SJCRH30 (cell line): ENCODE measurements around the gene TBXAS1. TPM values are rescaled to one million over a fixed set of nuclear protein-coding genes. Genes with fewer than 3 reads are reported as not detected.

Experiments used
- DNase-seq, 2 experiments: peaks; one replicate each; pipeline ENCODE4 v3.0.0-alpha.2; 2015 to 2020
- H3K27ac ChIP-seq: fragments of 250-450 bp; sonication (Bioruptor Pico); 2 replicates; pipeline ENCODE4 v1.5.1; 2020; ENCODE audit warnings: mild to moderate bottlenecking, moderate library complexity
- H3K27me3 ChIP-seq: fragments of 250-450 bp; sonication (Bioruptor Pico); 2 replicates; pipeline ENCODE4 v1.5.1; 2020; ENCODE audit warnings: mild to moderate bottlenecking, moderate library complexity
- H3K36me3 ChIP-seq: fragments of 250-450 bp; sonication (Bioruptor Pico); 2 replicates; pipeline ENCODE4 v1.5.1; 2020; ENCODE audit warnings: mild to moderate bottlenecking, moderate library complexity
- H3K4me1 ChIP-seq: fragments of 250-450 bp; sonication (Bioruptor Pico); 2 replicates; pipeline ENCODE4 v1.5.1; 2020; ENCODE audit warnings: mild to moderate bottlenecking, moderate library complexity
- H3K4me3 ChIP-seq: fragments of 250-450 bp; sonication (Bioruptor Pico); 2 replicates; pipeline ENCODE4 v1.5.1; 2020; ENCODE audit warnings: mild to moderate bottlenecking, moderate library complexity
- H3K9me3 ChIP-seq: fragments of 250-450 bp; sonication (Bioruptor Pico); replicated peaks from 2 replicates; pipeline ENCODE4 v1.5.1; 2020; ENCODE audit warnings: mild to moderate bottlenecking, moderate library complexity
- total RNA-seq: library from RNA; depleted of rRNA; stranded (reverse); fragments of >200 nt; shearing (Covaris generic); gene quantifications from 2 replicates; pipeline ENCODE4 v1.2.3, GENCODE V29; 2014

Gene TBXAS1
- total RNA-seq, 1 experiment from 2014 or later: 2.9 TPM

DNA sequence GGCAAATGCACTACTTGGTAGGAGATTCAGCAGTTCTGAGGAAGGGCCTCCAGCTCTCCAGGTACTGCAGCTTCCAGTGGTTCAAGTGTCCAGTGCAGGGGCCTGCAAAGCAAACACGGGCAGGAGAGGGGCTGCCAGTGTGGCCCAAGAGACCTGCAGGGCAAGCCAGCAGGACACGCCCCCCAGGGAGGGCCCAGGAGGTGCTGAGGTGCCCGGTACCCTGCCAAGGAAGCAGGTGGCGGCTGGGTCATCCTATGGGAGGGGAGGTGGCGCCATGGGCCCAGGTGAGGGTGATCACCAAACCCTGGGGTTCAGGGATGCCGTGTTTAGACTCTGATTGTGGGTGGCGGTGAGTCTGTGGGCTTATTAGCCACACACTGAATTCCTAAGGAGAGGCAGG lies 188.0 kb downstream of the TBXAS1 start:
- H3K36me3 ChIP-seq: no peaks in the 10 kb centered on the region
- no peak for DNase-seq
- H3K27me3 ChIP-seq: peaks cover 3% of the 10 kb centered on the region; the same call in 1 of the 2 replicates

DNA sequence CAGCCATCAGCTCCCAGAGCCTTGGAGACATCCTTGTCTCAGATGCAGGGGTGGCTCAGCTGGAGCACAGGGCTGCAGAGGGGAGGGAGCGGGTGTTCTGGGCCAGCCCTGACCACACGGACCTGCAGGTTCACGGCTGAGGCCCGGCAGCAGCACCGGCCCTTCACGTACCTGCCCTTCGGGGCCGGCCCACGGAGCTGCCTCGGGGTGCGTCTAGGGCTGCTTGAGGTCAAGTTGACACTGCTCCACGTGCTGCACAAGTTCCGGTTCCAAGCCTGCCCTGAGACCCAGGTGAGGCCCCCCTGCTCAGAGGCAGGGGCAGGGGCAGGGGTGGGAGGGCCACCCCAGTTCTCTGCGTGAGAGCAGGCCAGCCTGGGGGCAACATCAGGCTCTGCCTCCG lies 188.5 kb downstream of the TBXAS1 start:
- Histone ChIP-seq H3K4me3 (no peak overlapping the region), H3K4me1 (no peaks in the 10 kb centered on the region), H3K9me3 (no peaks in the 10 kb centered on the region), H3K27me3 (peaks cover 3% of the 10 kb centered on the region; the same call in 1 of the 2 replicates), H3K27ac (no peak overlapping the region), H3K36me3 (no peaks in the 10 kb centered on the region)
- DNase-seq: no peak

More for the DNA sequence above, 188.0 kb downstream of the TBXAS1 start:
- Histone ChIP-seq H3K4me3 (no peak overlapping the region), H3K4me1 (no peaks in the 10 kb centered on the region), H3K9me3 (no peaks in the 10 kb centered on the region), H3K27ac (no peak overlapping the region)

DNA sequence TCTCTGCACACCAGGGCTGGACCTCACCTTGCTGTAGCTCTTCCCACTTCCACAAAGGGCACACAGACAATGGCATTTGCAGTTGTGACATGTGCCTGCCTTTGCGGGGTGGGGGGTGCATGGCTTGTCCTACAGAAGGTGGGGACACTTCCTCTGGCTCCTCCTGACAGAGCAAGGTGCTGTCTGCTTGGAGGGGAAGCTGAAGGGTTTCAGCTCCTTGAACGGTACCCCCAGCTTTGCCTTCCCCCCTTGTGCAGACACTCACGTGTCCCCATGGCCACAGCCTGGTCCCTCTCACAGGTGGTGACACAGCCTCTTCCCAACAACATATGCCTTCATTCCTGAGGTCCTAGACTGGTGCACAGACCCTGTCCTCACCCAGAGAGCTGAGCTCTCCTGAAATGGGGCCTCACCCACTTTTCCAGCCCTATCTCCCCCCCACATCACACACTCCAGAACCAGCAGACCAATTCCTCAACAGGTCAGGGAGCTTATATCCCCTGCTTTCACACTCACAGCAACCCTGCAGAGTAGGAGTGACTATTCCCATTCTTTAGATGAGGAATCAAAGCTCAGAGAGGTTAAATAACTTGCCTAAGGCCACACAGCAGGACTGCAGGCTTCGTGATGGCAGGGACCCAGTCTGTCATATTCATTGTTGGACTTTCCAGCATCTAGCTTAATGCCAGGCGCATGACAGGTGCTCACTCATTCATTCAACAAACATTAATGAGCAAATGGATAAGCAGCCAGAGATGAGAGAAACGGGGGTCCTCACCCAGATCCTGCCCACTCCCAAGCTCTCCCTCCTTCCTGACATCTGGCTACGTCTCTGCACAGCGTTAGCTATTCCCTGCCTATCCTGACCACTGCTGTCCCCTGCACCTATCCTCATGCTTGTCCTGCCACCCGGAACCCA lies 189.3 kb downstream of the TBXAS1 start:
- H3K4me3 ChIP-seq: no peak overlapping the region
- H3K9me3 ChIP-seq: no peaks in the 10 kb centered on the region
- peaks cover 3% of the 10 kb centered on the region; the same call in 1 of the 2 replicates for H3K27me3 ChIP-seq
- no peaks in the 10 kb centered on the region for H3K36me3 ChIP-seq
- no peak for DNase-seq
- H3K27ac ChIP-seq: no peak overlapping the region
- no peaks in the 10 kb centered on the region for H3K4me1 ChIP-seq

DNA sequence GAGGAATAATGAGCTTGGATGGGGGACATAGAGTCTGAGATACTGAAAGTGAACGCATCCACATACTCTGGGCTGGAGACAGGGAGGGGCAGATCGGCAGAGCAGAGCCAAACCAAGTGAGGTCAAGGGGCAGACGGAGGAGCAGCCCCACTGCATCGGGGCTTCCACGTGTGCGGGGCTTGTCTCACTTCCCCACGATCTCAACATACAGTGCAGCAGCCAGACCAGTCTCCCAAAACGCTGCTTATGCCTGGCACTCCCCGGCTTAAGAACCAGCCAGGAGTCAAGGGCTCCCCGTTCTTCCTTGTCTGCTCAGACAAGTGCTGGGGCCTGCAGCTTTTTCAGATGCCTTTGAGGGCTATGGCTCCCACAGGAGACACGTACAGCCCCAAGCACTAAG lies 190.1 kb downstream of the TBXAS1 start:
- H3K27me3 ChIP-seq: peaks cover 3% of the 10 kb centered on the region; the same call in 1 of the 2 replicates
- no peaks in the 10 kb centered on the region for H3K4me1 ChIP-seq
- DNase-seq: no peak
- H3K4me3 ChIP-seq: no peak overlapping the region
- H3K9me3 ChIP-seq: no peaks in the 10 kb centered on the region
- H3K27ac ChIP-seq: no peak overlapping the region
- no peaks in the 10 kb centered on the region for H3K36me3 ChIP-seq

DNA sequence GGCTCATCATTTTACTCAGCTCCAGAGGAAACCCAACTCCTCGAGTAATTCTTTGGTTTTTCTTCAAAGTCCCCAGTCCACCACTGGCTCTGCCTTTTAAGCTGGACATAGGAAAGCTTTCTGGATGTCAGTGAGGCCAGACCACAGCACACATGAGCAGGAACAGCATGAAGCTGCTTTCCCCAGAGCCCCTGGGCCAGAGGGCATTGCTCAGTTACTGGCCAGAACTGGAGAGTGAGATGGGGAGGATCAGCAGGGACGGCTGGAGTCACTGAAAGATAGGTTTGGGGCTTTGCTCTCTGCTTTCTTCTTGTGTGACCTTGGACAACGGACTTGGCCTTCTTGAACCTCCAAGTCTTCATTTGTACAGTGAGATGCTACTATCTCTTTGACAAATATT lies 190.5 kb downstream of the TBXAS1 start:
- Histone ChIP-seq H3K36me3 (no peaks in the 10 kb centered on the region), H3K27ac (no peak overlapping the region), H3K9me3 (no peaks in the 10 kb centered on the region), H3K4me1 (no peaks in the 10 kb centered on the region), H3K4me3 (no peak overlapping the region), H3K27me3 (peaks cover 3% of the 10 kb centered on the region; the same call in 1 of the 2 replicates)
- DNase-seq: no peak

DNA sequence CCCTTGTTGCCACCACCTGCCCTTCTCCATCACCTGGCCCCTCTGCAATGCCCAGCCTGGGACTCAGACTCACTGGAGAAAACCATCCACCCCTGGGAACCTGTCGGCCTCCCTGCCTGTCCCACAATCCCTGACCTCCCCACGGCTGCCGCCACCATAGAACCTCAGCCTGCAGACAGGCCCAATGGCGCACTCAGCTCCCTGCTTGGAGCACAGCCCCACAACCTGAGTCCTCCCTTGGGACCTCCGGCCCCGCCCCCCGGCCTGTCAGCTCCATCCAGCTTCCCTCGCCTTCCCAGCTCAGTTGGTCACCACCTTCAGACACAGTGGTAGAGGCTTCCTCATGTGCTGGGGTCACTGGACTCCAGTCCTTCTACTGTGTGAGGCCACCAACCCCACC lies 192.5 kb downstream of the TBXAS1 start:
- Histone ChIP-seq H3K9me3 (no peaks in the 10 kb centered on the region), H3K27me3 (no peaks in the 10 kb centered on the region; the same call in 1 of the 2 replicates), H3K36me3 (no peaks in the 10 kb centered on the region), H3K27ac (no peak overlapping the region), H3K4me3 (no peak overlapping the region), H3K4me1 (no peaks in the 10 kb centered on the region)
- no peak for DNase-seq

DNA sequence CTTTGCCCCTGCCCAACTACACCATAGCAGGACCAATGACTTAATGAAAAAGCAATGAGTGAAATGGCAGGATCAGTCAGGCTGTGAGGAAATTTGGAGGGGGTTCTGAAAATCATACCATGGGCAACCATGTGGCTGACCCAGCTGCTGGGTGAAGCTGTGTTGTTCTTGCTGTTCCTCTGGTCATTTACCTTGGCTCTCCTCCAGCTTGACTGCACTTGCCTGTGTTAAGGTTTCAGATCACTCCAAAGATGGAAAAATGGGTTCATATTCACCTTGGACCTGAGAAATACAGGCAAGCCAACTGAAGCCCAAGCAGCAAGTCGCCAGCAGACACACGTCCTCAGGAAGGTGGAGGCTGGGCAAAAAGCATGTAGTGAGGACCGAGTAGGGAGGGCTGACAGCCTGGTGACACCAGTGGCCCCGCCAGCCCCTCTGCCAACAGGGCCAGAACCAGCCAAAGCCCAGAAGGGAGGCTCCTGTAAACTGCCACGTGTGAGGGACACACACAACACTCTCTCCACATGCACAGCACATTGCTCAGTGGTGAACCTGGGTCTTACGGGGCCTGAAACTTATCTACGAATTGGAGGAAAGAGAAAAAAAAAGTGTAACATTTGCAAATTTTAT lies 193.6 kb downstream of the TBXAS1 start:
- Histone ChIP-seq H3K4me1 (no peaks in the 10 kb centered on the region), H3K27me3 (no peaks in the 10 kb centered on the region), H3K27ac (no peak overlapping the region), H3K9me3 (no peaks in the 10 kb centered on the region), H3K36me3 (no peaks in the 10 kb centered on the region), H3K4me3 (no peak overlapping the region)
- DNase-seq: no peak

DNA sequence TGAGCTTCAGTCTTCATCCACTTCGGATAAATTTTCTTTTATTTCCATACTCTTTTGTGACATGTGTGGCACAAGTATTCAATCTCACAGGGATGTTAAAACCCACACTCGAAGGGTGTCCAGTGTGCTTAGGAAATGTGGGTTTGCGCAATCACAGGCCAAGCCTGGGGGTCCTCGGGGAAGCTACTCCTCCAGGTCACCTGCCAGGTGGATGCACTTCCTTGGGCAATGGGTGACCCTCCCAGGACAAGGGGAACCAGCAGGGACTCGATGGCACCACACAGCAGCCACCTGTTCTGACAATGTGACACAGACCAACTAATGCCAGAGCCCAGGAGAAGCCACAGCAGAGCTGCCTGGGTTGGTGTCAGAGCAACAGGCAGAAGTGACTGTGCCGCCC lies 194.7 kb downstream of the TBXAS1 start:
- H3K36me3 ChIP-seq: no peaks in the 10 kb centered on the region
- H3K27ac ChIP-seq: no peak overlapping the region
- no peaks in the 10 kb centered on the region for H3K27me3 ChIP-seq
- no peak for DNase-seq
- no peaks in the 10 kb centered on the region for H3K9me3 ChIP-seq
- no peak overlapping the region for H3K4me3 ChIP-seq
- H3K4me1 ChIP-seq: no peaks in the 10 kb centered on the region

DNA sequence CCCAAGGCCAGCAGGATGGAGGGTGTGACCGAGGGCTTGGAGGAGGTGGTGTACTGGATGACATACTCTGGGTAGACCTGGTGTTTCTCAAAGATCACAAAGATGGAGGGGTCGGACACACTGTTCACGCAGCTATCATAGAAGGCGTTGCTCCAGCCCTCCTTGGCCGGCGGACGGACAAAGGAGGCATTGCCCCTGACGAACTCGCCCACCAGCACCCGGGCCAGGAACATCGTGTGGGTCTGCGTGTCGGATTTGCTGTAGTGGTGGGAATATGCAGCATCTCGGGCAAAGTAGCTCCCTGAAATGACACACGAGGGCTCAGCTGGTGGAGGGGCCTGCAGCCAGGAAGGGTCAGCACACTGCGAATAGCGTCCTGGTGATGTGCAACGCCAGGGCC lies 195.5 kb downstream of the TBXAS1 start:
- H3K4me3 ChIP-seq: no peak overlapping the region
- no peaks in the 10 kb centered on the region for H3K9me3 ChIP-seq
- DNase-seq: no peak
- no peak overlapping the region for H3K27ac ChIP-seq
- H3K27me3 ChIP-seq: 0 out of 2 replicates have a peak, but pooled peaks cover 3% of the 10 kb centered on the region
- no peaks in the 10 kb centered on the region for H3K4me1 ChIP-seq
- H3K36me3 ChIP-seq: no peaks in the 10 kb centered on the region

DNA sequence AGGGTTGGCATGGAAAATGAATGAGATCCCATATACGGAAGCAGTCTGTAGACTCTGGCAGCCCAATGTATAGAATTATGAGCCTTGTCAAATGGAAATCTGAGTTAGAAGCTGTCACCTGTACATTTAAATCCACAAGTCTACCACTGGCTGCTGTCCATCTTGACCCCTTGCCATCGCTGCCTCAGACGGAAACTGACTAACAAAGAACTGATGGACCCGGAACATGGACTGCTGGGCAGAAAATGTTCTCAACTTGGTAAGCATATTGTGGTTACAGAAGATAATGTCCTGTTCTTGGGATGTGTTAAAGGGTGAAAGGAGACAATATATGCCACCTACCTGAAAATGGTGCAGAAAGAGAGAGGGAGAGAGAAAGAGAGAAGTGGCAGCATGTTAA lies 196.2 kb downstream of the TBXAS1 start:
- H3K27me3 ChIP-seq: 0 out of 2 replicates have a peak, but pooled peaks cover 3% of the 10 kb centered on the region
- no peaks in the 10 kb centered on the region for H3K4me1 ChIP-seq
- no peak overlapping the region for H3K27ac ChIP-seq
- DNase-seq: no peak
- H3K4me3 ChIP-seq: no peak overlapping the region
- no peaks in the 10 kb centered on the region for H3K9me3 ChIP-seq
- H3K36me3 ChIP-seq: no peaks in the 10 kb centered on the region

DNA sequence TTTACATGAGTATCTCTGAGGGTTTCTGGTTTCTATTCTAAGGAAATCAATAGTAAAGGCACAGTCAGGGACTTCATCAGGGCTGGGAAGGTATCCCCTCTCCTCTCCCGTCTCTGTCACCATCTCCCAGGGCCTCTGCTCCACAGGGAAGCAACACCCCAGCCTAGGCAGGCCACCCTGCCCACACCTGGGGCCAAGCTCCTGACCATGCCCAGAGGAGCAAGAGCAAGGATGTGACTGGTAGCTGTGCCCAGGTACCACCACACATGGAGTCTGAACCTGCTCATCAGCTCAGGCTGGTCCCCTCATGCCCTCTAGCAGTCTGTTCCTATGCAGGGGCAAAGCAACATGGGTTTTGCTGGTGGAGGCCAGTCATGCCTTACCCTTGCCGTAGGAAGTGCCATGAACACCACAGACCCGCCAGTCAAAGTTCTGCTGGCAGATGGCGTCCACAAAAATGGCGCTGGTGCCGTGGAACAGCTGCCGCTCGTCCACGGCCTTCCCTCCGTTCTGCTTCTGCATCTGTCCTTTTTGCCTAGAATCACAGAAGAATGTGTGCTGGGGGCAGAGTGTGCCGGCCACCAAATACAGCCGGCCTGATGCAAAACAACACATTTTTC lies 196.9 kb downstream of the TBXAS1 start:
- no peaks in the 10 kb centered on the region for H3K36me3 ChIP-seq
- H3K27me3 ChIP-seq: 0 out of 2 replicates have a peak, but pooled peaks cover 3% of the 10 kb centered on the region
- no peak overlapping the region for H3K27ac ChIP-seq
- DNase-seq: no peak
- no peak overlapping the region for H3K4me3 ChIP-seq
- no peaks in the 10 kb centered on the region for H3K9me3 ChIP-seq
- H3K4me1 ChIP-seq: no peaks in the 10 kb centered on the region

DNA sequence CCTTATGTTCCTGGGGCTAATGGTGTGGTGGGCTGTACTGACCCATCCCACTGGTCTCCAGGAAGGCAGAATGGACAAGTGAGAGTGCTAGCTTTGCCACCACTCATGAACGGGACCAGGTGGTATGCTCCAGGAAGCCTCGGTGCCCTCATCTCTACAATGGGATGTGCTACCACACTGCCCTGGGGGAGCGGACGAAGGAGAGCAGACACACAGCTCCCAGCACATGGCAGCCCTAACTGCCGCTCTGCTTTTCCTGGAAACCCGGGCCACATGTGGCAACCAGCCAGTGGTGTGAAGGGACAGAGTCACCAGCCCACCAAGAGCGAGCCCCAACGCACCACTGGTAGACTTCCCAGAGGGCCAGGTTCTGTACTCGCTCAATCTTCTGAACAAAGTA lies 197.9 kb downstream of the TBXAS1 start:
- no peak for DNase-seq
- H3K9me3 ChIP-seq: no peaks in the 10 kb centered on the region
- H3K4me3 ChIP-seq: no peak overlapping the region
- H3K4me1 ChIP-seq: no peaks in the 10 kb centered on the region
- 0 out of 2 replicates have a peak, but pooled peaks cover 3% of the 10 kb centered on the region for H3K27me3 ChIP-seq
- no peak overlapping the region for H3K27ac ChIP-seq
- H3K36me3 ChIP-seq: no peaks in the 10 kb centered on the region

DNA sequence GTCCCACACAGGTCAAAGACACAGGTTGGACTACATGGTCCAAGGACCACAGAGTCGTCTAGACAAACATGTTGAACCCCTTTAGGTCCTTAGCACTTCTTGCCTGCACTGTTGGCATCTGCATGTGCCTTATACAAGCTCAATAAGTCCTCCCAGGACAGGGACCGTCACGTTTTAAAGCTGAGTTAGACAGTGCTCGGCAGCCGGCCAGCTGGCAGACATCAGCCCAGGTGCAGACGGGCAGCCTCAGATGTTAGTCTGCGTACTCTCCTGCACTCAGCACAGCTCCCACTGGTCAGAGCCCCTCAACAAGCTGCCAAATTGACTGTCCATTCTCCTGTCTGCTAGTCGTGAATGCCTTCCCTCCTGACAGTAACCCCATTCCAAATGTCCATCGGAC lies 198.8 kb downstream of the TBXAS1 start:
- Histone ChIP-seq H3K4me1 (no peaks in the 10 kb centered on the region), H3K9me3 (no peaks in the 10 kb centered on the region), H3K4me3 (no peak overlapping the region), H3K27ac (no peak overlapping the region), H3K36me3 (no peaks in the 10 kb centered on the region), H3K27me3 (0 out of 2 replicates have a peak, but pooled peaks cover 3% of the 10 kb centered on the region)
- no peak for DNase-seq

DNA sequence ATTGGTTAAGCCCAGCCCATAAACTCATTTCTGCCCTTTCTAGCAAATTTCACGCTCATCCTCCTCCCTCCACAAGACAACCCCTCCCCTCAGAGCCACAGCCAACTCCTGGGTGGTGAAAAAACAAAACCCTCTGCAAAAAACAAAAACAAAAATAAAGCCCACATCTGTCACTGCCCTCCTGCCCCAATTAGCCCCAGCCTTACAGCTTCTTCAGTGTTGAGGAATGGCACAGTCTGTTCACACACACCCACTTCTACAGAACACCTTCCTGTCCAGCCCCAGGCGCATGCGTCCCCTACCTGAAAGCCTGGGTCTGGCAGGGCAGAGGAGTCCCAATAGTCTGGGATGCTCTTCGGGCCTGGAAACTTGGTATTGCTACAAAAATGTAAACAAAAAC lies 199.2 kb downstream of the TBXAS1 start:
- H3K27me3 ChIP-seq: 0 out of 2 replicates have a peak, but pooled peaks cover 3% of the 10 kb centered on the region
- H3K4me1 ChIP-seq: no peaks in the 10 kb centered on the region
- no peaks in the 10 kb centered on the region for H3K9me3 ChIP-seq
- DNase-seq: no peak
- no peaks in the 10 kb centered on the region for H3K36me3 ChIP-seq
- no peak overlapping the region for H3K4me3 ChIP-seq
- H3K27ac ChIP-seq: no peak overlapping the region

DNA sequence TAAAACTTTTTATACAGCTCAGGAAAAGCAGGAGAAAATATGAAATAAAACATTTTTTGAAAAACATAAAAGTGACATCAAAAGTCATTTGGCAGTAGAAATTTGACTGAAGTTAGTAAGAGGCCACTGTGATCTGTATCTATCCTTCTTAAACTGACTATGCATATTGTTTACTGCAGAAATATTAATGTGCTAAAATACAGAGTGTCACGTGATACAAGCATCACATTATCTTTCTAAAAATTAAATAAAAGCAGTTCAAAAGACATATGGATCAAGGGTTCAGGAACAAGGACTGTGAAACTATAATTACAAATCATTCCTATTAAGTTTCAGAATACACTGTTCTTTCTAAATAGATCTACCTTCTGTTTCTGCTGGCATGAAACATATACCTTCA lies 200.0 kb downstream of the TBXAS1 start:
- no peaks in the 10 kb centered on the region for H3K36me3 ChIP-seq
- H3K4me1 ChIP-seq: no peaks in the 10 kb centered on the region
- no peak for DNase-seq
- H3K4me3 ChIP-seq: no peak overlapping the region
- 0 out of 2 replicates have a peak, but pooled peaks cover 3% of the 10 kb centered on the region for H3K27me3 ChIP-seq
- no peak overlapping the region for H3K27ac ChIP-seq
- no peaks in the 10 kb centered on the region for H3K9me3 ChIP-seq
